ENCODE measurements around the gene PRPH.

PRPH gene

DNA sequence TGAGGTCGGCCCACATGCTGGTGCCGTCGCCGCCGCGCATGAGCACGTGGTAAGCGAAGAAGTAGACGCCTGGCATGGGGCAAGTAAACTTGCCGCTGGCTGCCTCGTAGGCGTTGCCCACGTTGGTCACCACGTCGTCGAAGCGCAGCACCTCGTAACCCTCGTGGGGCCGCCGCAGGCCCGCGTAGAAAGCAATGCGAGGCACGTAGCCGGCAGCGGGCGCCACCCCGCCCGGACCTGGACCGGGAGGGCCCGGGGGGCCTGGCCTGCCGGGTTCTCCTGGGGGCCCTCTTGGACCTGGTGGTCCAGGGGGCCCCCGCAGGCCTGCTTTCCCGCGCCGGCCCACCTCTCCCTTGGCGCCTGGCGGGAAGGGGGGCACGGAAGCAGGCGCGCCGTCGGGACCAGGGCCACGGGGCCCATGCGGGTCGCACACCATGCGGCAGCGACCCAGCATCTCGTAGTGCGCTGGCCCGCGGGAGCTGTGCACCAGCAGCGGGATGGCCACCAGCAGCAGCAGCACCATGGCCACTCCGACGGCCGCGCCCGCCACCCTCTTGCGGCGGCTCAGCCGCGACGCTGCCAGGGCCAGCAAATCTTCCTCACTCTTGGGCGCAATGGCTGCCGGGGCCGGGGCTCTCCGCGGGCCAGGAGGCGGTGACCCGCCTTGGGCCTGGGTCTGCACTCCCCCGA lies 41.2 kb downstream of the PRPH start:
- TF ChIP-seq CTCF (IDR thresholded peaks at IDR 0.05; ENCODE audit: insufficient read depth, low read length, missing control alignments): no peak
- no peak overlapping the region for H3K4me3 ChIP-seq (ENCODE audit: low read depth, low read length)
- CTCF ChIA-PET: interaction anchor here (1.0 to 12.8 kb wide), 12 partner anchors 12 to 245 kb away, joined by 3 to 424 read pairs (median 7); partner anchors contain the start of genes DNAJC22, PRPH, SPATS2 and TROAP

GRCh38 chr12:49336645-49337584 lies 42.0 kb downstream of the PRPH start, which contains the start of gene C1QL4:
Gene C1QL4, minus strand, starts transcription at chr12:49337188. Its CDS starts 711 bp downstream, at chr12:49336477.
- TF ChIP-seq CTCF (IDR thresholded peaks at IDR 0.05; ENCODE audit: insufficient read depth, low read length, missing control alignments): peak; percentile 93
- CTCF ChIA-PET: interaction anchor here (0.6 to 12.8 kb wide), 15 partner anchors 13 to 1481 kb away, joined by 3 to 424 read pairs (median 7); partner anchors contain the start of genes DNAJC22, PRPH, SPATS2 and TROAP
- no peak for DNase-seq (ENCODE audit: low read depth, low spot score)
- H3K4me3 ChIP-seq (ENCODE audit: low read depth, low read length): peak within 1 kb of the TSS; percentile 54
- POLR2A ChIA-PET: no interaction called here

More for the DNA sequence above, 41.2 kb downstream of the PRPH start:
- POLR2A ChIA-PET: interaction anchor here (1.0 kb wide), 1 partner anchor 13 kb away, joined by 3 read pairs; the partner anchor contains the start of gene TROAP
- no peak for DNase-seq (ENCODE audit: low read depth, low spot score)

GRCh38 chr12:49338830-49339463 lies 44.0 kb downstream of the PRPH start:
- no peak for TF ChIP-seq CTCF (IDR thresholded peaks at IDR 0.05; ENCODE audit: insufficient read depth, low read length, missing control alignments)
- CTCF ChIA-PET: interaction anchor here (0.9 to 12.8 kb wide), 7 partner anchors 14 to 248 kb away, joined by 3 to 424 read pairs (median 7); partner anchors contain the start of genes DNAJC22 and TROAP

DNA sequence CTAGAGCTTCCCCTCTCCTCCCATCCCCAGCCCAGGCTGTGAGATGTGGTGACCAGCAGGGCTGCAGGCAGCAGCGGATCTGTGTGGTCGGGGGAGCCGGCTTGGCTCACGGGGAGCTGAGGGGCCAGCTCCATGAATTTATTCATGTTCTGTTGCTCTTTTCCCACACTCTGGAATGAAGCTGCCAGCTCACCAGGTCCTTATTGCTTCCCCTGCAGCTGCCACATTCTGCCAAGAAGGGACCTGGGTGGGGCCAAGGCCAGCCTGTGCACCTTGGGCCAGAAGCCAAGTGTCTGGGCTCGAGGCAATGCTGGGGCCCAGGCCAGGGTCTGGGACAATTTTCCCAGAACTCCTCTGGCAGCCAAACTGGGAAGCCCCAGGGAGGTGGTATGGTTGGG lies 44.5 kb downstream of the PRPH start:
- no peak for TF ChIP-seq CTCF (IDR thresholded peaks at IDR 0.05; ENCODE audit: insufficient read depth, low read length, missing control alignments)
- ChIA-PET POLR2A (no interaction called here), CTCF (interaction anchor here (0.9 to 12.8 kb wide), 5 partner anchors 14 to 175 kb away, joined by 3 to 424 read pairs (median 32); partner anchors contain the start of genes DNAJC22 and TROAP)
- no peak for DNase-seq (ENCODE audit: low read depth, low spot score)
- no peak overlapping the region for H3K4me3 ChIP-seq (ENCODE audit: low read depth, low read length)

More at GRCh38 chr12:49338830-49339463, 44.0 kb downstream of the PRPH start:
- no peak overlapping the region for H3K4me3 ChIP-seq (ENCODE audit: low read depth, low read length)
- no peak for DNase-seq (ENCODE audit: low read depth, low spot score)
- POLR2A ChIA-PET: no interaction called here

GRCh38 chr12:49340095-49340870 lies 45.3 kb downstream of the PRPH start:
- POLR2A ChIA-PET: no interaction called here
- H3K4me3 ChIP-seq (ENCODE audit: low read depth, low read length): no peak overlapping the region
- no peak for TF ChIP-seq CTCF (IDR thresholded peaks at IDR 0.05; ENCODE audit: insufficient read depth, low read length, missing control alignments)
- DNase-seq (ENCODE audit: low read depth, low spot score): no peak
- CTCF ChIA-PET: interaction anchor here (1.2 to 12.8 kb wide), 7 partner anchors 8 to 242 kb away, joined by 3 to 424 read pairs (median 51); partner anchors contain the start of genes DNAJC22, PRPH and TROAP
